NT2/D1 (cell line): ENCODE measurements around the gene B3GNT5.

Experiments
- YY1 ChIP-seq: IDR thresholded peaks from 2 replicates; pipeline ENCODE4 v1.6.1; 2011; ENCODE audit not compliant: insufficient read length, insufficient read depth
- ZNF274 ChIP-seq: IDR thresholded peaks from 2 replicates; pipeline ENCODE4 v1.6.1; 2011; ENCODE audit warnings: mild to moderate bottlenecking, low read depth, low read length

DNA sequence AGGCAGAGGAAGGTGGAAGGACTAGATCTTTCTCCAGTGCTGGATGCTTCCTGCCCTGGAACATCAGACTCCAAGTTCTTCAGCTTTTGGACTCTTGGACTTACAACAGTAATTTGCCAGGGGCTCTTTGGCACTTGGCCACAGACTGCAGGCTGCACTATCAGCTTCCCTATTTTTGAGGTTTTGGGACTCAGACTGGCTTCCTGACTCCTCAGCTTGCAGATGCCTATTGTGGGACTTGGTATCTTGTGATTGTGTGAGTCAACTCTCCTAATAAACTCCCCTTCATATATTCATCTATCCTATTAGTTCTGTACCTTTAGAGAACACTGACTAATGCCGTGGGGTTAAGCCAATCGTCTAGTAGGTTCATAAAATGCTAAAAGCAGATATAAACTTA lies 8.8 kb upstream of the B3GNT5 start:
- TF ChIP-seq ZNF274 (no peak), YY1 (no peak)
